GM18519 (cell line): Measurements from ENCODE around the gene CIAO3.

ENCODE experiments used
- ATAC-seq: cut with Tn5 transposase; IDR thresholded peaks from one replicate; pipeline ENCODE4 v1.9.1; 2021; ENCODE audit warnings: mild to moderate bottlenecking, moderate library complexity; ENCODE audit not compliant: unreplicated experiment, low FRiP score

The CIAO3 gene

DNA sequence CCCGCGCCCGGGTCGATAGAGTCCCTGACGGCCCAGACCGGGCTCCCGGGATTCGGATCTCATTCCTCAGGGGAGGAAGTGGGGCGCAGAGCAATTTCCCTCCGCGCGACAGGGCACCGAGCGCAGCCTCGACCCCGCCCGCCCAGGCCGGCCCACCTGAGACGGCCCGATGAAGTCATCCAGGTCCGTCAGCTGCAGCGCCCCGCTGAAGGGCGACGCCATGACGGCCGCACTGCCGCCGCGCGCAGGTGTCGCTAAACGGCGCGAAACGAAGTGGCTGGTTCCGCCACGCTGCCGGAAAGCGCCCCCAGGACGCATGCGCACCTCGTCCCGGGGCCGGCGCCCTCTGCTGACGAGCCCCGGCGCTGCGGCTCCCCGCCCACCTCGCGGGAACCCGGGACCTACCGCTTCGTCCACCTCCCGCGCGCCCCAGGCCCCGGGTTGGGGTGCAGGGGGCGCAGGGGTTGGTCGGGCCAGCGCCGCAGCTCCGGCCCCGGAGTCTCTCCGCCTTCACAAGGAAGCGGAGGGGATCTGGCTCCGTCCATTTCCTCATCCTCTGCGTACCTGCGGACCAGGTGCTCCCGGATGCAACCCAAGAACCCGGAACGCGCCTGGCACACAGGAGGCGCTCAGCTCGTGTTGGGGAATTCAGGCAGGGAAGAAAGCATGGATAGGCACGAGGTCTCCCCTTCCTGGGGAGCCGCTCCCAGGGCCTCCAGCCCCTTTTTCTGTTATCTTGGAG, at the start of gene CIAO3:
Gene CIAO3, minus strand, starts transcription at position 234 of the 742 bp plus-strand sequence. Its CDS starts 12 bp downstream, at position 222.
- ATAC-seq: no peak

DNA sequence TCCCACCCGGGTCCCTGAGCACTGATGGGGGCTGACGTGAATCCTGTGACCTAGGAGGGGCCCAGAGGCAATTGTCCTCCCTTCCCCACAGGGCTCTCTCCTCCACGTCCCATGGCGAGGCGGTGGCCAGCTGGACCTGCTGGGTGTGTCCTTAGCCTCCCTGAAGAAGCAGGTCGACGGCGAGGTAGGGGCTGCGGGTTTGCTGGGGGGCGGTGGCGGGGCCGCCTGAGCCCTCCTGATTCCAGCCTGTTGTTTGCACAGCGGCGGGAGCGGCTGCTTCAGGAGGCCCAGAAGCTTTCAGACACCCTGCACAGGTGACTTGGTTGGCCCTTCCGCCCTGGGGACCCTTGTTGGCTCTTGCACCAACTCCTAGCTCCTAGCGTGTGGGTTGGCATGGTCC, 49.3 kb upstream of the CIAO3 start:
- ATAC-seq: no peak

DNA sequence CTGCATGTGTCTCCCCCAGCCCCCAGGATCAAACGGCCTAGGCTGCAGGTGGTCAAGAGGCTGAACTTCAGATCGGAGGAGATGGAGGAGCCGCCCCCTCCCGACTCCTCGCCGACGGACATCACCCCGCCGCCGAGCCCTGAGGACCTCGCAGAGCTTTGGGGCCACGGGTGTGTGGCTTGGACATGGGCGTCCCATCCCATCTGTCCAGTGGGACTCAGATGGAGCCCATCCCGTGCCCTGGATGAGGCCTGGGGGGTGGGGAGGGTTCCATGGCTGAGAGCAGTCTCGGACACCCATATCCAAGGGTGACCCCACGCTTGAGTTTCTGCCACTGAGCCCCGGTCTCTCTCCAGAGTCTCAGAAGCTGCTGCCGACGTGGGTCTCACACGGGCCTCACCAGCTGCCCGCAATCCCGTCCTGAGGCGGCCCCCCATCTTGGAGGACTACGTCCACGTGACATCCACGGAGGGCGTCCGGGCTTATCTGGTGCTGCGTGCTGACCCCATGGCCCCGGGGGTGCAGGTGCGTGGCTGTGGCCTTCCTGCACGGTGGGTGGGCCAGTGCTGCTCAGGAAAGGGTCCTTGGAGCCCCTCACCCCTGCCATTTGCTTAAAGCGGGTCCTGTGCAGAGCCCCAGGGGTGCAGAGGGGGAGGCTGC, 48.5 kb upstream of the CIAO3 start:
- ATAC-seq: no peak

DNA sequence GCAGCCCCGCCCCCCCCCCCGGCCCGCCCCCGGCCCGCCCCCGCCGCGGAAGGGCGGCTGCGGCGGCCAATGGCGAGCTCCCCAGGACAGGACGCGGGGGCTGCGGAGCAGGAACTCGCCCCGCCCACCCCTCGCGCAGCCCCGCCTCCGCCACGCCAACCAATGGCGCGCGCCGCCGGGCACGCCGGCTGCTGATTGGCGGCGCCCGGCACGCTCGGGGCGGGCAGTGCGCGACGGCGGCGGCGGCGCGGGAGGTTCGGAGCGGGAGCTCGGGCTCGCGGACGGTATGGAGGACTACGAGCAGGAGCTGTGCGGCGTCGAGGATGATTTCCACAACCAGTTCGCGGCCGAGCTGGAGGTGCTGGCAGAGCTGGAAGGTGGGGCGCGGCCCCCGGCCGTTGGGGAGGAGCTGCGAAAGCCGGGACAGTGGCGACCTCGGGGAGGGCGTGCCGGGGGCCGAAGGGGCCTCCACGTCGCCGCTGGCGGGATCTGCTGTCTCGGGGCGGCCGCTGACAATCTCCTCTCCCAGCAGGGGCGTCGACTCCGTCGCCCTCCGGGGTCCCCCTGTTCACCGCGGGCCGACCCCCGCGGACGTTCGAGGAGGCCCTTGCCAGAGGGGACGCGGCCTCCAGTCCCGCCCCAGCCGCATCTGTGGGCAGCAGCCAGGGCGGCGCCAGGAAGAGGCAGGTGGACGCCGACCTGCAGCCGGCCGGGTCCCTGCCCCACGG, 47.8 kb upstream of the CIAO3 start, which contains the start of gene CHTF18:
Gene CHTF18, plus strand, starts transcription at position 222 of the 728 bp plus-strand sequence. Its CDS starts 65 bp downstream, at position 287.
- peak; percentile 52 for ATAC-seq

DNA sequence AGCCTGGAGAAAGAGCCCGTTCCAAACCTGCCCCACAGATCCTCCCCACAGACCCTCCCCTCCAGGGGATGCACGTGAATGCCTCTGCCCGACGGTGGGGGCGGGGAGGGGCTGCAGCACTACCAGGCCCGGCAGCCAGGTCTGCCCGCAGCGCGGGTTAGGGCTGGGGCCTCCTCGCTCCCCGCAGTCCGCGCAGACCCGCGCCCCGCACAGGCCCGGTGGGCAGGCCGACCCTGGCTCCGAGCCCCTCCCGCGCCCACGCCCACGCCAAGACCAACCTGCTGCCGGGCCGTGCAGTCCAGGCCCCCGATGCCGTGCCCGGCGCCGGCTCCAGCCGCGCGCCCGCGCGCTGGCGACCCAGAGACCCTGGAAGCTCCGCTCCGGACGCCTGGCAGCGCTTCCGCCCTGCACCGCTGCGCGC, 47.2 kb upstream of the CIAO3 start, which contains the start of gene RPUSD1:
Gene RPUSD1, minus strand, starts transcription at position 404 of the 421 bp plus-strand sequence. CDS start 644 bp downstream, outside the sequence.
- no peak for ATAC-seq

DNA sequence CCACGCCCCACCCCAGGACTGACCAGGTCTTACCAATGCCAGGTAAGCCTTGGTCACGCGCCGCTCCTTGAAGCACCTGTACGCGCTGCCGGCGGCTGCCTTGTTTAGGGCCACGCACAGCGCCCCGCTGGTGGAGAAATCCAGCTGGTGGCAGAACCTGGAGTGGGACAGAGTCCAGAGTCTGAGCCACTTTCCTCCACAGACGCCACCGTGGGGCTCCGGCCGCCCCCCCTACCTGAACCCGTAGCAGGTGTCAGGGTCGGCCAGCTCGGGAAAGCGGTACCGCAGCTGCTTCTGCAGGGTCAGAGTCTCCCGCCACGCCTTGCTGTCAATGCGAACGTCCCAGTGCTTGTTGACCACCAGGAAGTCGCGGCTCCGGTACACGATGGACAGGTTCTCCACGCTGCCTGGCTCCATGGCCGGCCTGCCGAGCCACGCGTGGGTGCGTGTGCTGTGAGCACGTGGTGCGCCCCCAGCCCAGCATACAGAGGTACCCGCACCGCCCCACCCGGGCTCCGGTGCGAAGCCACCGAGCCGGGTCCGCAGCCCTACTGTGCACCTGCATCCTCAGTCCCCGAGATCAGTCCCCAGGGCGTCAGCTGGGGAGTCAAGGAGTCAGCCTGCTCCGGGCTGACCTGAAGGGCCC, 46.6 kb upstream of the CIAO3 start:
- peak; percentile 4 for ATAC-seq

DNA sequence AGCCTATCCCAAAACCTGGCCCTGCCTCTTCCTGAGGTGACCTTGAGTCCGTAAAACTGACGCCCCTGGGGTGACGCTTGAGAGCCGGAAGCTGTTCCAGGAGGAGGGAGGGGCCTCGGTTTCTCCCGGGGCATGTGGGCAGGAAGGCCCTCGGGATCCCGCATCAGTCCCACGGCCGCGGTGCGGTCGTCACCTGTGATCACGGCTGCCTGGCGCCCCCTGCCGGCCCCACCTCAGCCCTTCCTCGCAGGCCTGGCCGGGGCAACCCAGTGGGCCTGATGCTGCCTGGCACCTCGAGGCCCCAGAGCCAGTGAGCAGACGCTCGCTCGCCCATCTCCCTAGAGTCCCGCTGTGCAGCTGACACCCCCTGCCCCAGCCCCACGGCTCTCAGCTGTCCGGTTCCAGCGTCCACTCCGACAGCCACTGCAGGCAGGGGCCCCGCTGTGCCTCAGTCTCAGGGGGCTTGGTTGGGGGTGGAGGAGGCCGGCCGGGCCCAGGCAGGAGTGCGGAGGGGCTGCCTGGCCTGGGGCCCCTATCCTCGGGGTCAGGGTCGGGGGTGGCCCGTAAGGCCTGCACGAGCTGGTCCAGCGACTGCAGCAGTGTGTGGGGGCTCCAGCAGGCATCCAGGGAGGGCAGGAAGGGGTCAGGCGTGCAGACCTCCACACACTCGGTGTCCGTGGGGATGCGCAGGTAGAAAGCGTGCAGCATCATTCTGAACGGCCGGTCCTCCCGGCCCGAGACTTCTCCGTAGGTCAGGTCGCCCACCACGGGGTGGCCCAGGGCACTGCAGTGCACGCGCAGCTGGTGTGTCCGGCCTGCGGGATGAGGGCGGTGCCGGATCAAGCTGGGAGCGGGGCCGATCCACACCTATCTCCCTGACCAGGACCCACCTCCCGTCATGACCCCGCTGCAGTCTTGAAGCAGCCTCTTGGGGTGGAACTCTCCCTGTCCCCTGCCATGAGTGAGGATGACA, 45.1 kb upstream of the CIAO3 start:
- no peak for ATAC-seq

DNA sequence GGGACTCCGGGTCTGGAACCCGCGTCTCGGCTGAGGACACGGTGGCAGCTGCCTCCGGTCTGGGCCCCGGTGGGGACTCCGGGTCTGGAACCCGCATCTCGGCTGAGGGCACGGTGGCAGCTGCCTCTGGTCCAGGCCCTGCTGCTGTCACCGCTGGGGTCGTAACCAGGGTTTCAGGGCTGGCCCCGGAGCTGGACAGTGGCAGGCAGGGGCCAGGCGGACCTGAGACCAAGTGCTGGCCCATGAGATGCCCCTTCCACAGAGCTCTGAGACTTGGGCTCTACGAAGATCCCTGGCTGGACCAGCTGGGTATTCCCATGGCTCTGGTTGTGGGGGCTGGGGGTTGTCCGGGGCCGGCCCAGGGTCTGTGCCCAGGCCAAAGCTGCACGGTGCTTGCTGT, 43.6 kb upstream of the CIAO3 start:
- ATAC-seq: no peak

DNA sequence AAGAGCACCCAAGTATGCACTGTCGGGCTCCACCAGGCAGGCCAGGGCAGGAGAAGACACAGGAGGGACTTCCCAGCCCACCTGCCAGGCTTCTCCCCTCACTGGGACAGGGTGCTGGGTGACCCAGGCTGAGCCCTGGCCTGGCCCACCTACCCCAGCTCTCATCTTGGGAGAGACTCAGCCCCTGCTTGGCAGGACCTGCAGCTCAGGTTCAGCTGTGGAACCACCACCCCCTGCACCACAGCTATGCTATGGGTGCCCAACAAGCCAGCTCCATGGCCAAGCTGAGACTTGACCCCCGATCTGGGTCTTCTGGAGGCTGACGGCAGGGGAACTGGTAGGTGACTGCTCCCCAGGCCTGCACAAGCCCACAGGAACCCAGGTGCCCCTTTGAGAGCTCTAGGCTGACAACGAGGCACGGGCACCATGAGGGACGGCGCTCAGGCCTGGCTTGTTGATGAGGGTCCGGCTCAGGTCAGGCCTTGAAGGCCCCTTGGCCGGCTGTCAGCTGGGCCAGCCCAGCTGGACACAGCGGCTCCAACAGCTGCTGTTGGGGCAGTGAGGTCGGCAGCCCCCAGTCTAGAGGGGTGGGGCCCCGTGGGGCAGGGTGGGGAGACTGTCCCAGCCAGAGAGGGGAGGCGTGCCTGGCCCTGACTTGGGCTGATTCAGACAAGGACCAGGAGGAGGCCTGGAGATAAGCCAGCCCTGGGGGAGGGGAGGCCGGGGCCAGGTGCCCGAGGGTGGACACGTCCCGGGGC, 42.8 kb upstream of the CIAO3 start:
- no peak for ATAC-seq

DNA sequence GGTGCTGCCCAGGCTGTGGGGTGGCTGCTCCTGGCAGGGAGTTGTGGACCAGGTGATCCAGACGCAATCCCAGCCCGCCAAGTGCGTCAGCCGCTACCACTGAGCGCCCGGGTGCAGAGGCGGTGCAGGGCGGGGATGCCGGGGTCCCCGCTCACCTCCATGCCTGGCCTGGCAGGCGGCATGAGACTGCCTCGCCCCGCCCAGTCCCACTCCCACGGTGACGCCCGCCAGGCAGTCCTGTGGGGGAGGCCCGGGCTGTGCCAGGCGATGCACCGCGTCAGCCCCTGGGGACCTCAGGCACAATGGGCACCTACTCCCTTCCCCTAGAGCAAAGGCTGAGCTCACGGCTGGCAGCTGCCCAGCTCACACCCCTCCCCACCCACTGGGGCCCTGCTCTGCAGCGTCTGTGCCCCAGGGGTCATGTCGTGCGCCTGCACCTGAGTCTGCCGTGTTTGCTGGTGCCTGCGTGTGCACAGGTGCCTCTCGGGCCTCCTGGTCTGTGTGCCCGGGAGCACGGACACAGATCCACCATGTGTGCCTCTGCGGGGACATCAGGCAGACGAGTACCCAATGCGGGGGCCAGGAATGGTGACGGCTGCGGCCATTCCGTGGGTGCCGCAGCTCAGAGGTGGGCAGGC, 42.1 kb upstream of the CIAO3 start:
- no peak for ATAC-seq

DNA sequence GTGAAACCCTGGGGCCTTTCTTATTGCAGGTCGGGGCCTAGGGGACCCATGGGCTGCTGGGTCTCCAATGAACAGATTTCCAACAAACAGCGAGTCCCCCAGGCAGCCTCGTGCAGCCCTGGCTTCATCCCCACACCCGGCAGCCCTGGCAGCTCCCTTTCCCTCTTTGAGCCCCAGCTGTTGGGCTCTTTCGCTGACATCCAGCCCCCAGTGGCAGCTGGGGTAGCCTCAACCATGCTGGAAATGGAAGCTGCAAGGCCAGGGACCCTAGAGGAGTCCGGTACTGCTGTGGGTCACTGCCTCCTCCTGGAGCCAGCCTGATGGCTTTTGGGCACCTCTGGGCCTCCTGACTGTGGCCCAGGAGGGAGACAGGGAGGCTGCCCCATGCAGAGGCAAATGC, 41.5 kb upstream of the CIAO3 start:
- ATAC-seq: no peak

DNA sequence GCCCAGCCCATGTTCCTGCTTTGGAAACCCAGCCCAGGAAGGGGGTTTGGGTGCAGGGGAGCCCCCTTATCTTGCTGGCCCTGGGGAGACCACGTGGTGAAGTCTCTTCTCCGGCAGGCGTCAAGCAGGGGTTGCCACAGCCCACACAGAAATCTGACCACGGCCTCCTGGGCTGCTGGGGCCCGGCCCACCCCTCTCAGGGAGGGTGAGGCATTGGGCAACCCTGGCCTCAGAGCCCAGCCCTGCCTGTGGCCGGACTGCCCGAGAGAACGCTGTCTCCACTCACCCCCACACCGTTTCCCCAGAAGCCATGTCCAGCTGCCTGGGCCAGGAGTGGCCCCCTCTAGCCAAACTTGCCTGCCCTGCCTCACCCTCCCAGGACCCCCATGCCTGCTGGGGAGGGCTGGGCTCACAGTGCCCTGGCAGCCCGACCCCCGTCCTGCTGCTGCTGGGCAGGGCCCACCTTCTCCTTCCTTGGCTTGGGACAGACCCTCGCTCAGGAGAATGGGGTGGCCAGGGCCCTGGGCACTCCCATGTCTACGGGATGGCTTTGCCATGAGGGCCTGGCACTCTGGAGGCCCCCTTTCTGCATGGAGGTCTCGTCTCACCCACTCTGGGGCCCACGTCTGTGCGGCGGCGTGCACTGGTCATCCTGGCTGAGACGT, 40.7 kb upstream of the CIAO3 start:
- ATAC-seq: no peak

DNA sequence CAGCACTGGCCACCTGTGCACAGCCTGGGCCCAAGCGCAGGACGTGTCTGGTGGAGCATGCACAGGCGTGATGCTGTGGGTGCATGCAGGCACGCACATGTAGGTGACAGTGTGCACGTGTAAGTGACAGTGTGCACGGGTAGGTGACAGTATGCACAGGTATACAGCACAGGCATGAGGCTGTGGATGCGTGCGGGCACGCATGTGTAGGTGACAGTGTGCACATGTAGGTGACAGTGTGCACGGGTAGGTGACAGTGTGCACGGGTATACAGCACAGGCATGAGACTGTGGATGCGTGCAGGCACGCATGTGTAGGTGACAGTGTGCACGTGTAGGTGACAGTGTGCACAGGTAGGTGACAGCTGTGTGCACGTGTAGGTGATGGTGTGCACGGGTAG, 39.5 kb upstream of the CIAO3 start:
- ATAC-seq: no peak

DNA sequence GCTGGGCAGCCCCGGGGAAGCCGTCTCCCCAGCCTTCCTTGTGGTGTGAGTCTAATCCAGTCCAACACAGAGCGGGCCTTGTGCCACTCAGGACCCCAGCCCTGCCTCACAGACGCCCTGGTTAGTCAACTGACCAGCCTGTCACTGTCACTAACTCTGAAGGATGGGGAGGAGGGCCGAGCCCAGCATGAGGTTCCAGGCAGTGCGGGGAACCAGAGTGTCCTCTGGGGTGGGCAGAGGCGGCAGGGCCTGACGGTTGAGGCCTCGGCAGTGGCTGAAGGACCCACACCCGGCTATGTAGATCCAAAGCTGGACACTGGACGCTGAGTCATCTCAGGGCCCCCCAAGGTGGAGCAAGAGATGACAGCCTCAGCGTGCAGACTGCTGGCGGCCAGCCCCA, 38.8 kb upstream of the CIAO3 start:
- ATAC-seq: no peak

DNA sequence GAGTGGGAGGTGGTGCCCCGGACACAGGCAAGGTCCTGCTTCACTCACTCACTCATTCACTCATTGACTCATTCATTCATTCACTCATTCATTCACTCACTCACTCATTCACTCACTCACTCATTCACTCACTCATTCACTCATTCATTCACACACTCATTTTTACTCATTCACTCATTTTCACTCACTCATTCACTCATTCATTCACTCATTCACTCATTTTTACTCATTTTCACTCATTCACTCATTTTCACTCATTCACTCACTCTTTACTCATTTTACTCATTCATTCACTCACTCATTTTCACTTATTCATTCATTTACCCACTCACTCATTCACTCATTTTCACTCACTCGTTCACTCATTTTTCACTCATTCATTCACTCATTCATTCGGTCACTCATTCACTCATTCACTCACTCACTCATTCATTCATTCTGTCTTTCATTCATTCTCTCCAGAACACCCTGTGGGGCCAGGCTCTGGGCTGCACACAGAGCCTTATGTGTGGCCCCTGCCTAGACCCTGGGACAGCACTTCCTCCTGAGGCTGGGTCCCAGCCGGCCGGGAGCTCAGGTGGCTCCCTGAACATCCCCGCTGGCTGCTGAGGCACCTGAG, 38.2 kb upstream of the CIAO3 start:
- ATAC-seq: no peak

DNA sequence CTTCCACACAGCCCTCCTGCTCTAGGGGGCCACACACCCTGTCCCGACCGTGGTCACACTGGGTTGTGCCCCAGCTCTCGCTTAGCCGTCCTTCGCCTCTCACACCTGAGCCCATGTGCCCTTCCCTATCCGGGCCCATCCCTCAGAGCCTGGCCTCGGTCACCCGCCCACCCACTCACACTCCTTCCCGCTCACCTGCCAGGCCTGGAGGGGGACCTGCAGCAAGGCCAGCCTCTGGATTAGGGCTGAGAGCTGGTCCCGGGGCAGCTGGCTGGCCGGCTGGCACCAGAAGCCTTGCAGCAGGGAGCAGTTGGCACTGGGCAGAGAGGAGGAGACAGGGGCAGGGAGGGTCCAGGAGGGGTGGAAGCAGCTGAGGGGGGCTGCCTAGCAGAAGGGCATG, 37.6 kb upstream of the CIAO3 start:
- ATAC-seq: no peak

DNA sequence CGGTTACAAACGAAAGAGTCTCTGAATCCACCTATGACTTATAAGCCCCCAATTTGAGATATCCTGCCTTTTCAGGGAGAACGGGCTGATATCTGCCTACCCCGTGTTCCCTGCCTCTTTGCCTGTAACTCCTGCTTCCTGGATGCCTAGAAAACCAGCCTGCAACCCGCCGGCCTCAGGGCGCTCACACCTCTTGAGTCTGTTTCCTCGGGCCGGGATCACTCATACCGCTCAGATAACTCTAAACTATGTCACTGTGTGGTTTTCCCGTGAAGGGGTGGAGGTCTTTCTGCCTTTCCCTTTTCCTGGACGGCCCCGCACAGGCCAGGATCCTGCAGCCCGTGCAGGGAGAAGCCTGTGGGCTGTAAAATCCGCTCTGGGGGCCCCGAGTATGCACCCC, 37.0 kb upstream of the CIAO3 start:
- ATAC-seq: no peak
